HG02610 (cell line): ENCODE data around the gene C5orf15.

Source experiments
- ATAC-seq: cut with Tn5 transposase; IDR thresholded peaks from one replicate; pipeline ENCODE4 v1.9.1; 2021; ENCODE audit warnings: mild to moderate bottlenecking, moderate library complexity; ENCODE audit not compliant: unreplicated experiment

Gene C5orf15

GRCh38 chr5:133968204-133968980, at the start of gene C5orf15:
C5orf15 (minus strand) TSS chr5:133968625; CDS start chr5:133968584, 41 bp downstream.
- peak; percentile 94 for ATAC-seq

GRCh38 chr5:134008266-134008749, 39.9 kb upstream of the C5orf15 start:
- no peak for ATAC-seq

GRCh38 chr5:134007581-134008265, 39.3 kb upstream of the C5orf15 start:
- no peak for ATAC-seq

- no peak for ATAC-seq
Measured at GRCh38 chr5:134006115-134006514, 37.7 kb upstream of the C5orf15 start.

GRCh38 chr5:134005417-134006061, 37.1 kb upstream of the C5orf15 start:
- ATAC-seq = no peak

GRCh38 chr5:134004626-134005416, 36.4 kb upstream of the C5orf15 start, which contains the start of gene VDAC1:
VDAC1 (minus strand) TSS chr5:134004975; CDS start chr5:133993012, 11,963 bp downstream.
- ATAC-seq = peak; percentile 73

- ATAC-seq = peak; percentile 27
Measured at GRCh38 chr5:134003817-134004625, 35.6 kb upstream of the C5orf15 start.

GRCh38 chr5:134003064-134003816, 34.8 kb upstream of the C5orf15 start:
- peak; percentile 1 for ATAC-seq

GRCh38 chr5:134001938-134002731, 33.7 kb upstream of the C5orf15 start:
- no peak for ATAC-seq

GRCh38 chr5:134000696-134001453, 32.5 kb upstream of the C5orf15 start:
- ATAC-seq = no peak

GRCh38 chr5:134000091-134000511, 31.7 kb upstream of the C5orf15 start:
- no peak for ATAC-seq

GRCh38 chr5:133998807-133999206, 30.4 kb upstream of the C5orf15 start:
- ATAC-seq = no peak

- ATAC-seq = no peak
Measured at GRCh38 chr5:133998042-133998441, 29.6 kb upstream of the C5orf15 start.

- ATAC-seq = no peak
Measured at GRCh38 chr5:133996683-133997252, 28.3 kb upstream of the C5orf15 start.

- no peak for ATAC-seq
Measured at GRCh38 chr5:133995883-133996563, 27.6 kb upstream of the C5orf15 start.

GRCh38 chr5:133995341-133995740, 26.9 kb upstream of the C5orf15 start:
- no peak for ATAC-seq

GRCh38 chr5:133994990-133995333, 26.5 kb upstream of the C5orf15 start:
- ATAC-seq = no peak
